ENCODE measurements around the gene LTA.
A peak's percentile ranks its signal among the peaks of the same experiment; 100 is the strongest.
"Not testable (repeated sequence)": the region's sequence is repeated elsewhere in the genome, so short reads cannot be mapped to it uniquely, and the experiment has no call there.

Gene LTA

GRCh38 chr6:31581434-31582229 lies 9.5 kb downstream of the LTA start:
- Mint-ChIP-seq H3K4me3 (peak overlapping the region; percentile 94 to 99), H3K9me3 (no peaks in the 10 kb centered on the region), H3K27ac (peak overlapping the region; percentile 95), H3K4me1 (peaks cover 53 to 78% of the 10 kb centered on the region in 2 donors), H3K27me3 (no peaks in the 10 kb centered on the region), H3K36me3 (peaks cover 22 to 26% of the 10 kb centered on the region in 2 donors)
- peak; percentile 2 to 6 for ATAC-seq (replicated peaks)
- no peak for DNase-seq

GRCh38 chr6:31582230-31582643 lies 10.1 kb downstream of the LTA start, which contains the start of gene LTB:
Gene LTB, minus strand, starts transcription at chr6:31582424. Its CDS starts 7 bp downstream, at chr6:31582417.
- ATAC-seq (replicated peaks): peak; percentile 10 to 15

GRCh38 chr6:31585491-31585890 lies 13.4 kb downstream of the LTA start:
- H3K27ac Mint-ChIP-seq: peak overlapping the region; percentile 94
- H3K27me3 Mint-ChIP-seq: no peaks in the 10 kb centered on the region
- no peak overlapping the region for H3K4me3 Mint-ChIP-seq
- DNase-seq (no peak), ATAC-seq (replicated peaks) (peak; percentile 5 to 32)
- H3K9me3 Mint-ChIP-seq: no peaks in the 10 kb centered on the region
- peaks cover 5 to 8% of the 10 kb centered on the region in 2 donors for H3K36me3 Mint-ChIP-seq
- peaks cover 50 to 74% of the 10 kb centered on the region in 2 donors for H3K4me1 Mint-ChIP-seq

More at GRCh38 chr6:31582230-31582643, 10.1 kb downstream of the LTA start, which contains the start of gene LTB:
- Mint-ChIP-seq H3K9me3 (no peaks in the 10 kb centered on the region), H3K27ac (peak within 1 kb of the TSS; percentile 95), H3K4me1 (peaks cover 53 to 78% of the 10 kb centered on the region in 2 donors), H3K27me3 (no peaks in the 10 kb centered on the region), H3K4me3 (peak within 1 kb of the TSS; percentile 94 to 99), H3K36me3 (peaks cover 18 to 20% of the 10 kb centered on the region in 2 donors)
- DNase-seq: no peak

- peaks cover 50 to 69% of the 10 kb centered on the region in 2 donors for H3K4me1 Mint-ChIP-seq
- H3K27me3 Mint-ChIP-seq: no peaks in the 10 kb centered on the region
- H3K4me3 Mint-ChIP-seq: peak within 1 kb of the TSS; percentile 78 to 79
- H3K36me3 Mint-ChIP-seq: peaks cover 3 to 6% of the 10 kb centered on the region in 2 donors
- no peak for ATAC-seq (replicated peaks)
- no peak for DNase-seq
- no peaks in the 10 kb centered on the region for H3K9me3 Mint-ChIP-seq
- peak within 1 kb of the TSS; percentile 94 for H3K27ac Mint-ChIP-seq
These were observed 13.9 kb downstream of the LTA start, which contains the start of gene LST1 for GRCh38 chr6:31586008-31586407. Gene LST1, plus strand, starts transcription at chr6:31586277. Its CDS starts 1,023 bp downstream, at chr6:31587300.

GRCh38 chr6:31586599-31587281 lies 14.7 kb downstream of the LTA start:
- DNase-seq (no peak), ATAC-seq (replicated peaks) (peak; percentile 43 to 45)
- peak overlapping the region; percentile 78 to 79 for H3K4me3 Mint-ChIP-seq
- H3K27me3 Mint-ChIP-seq: no peaks in the 10 kb centered on the region
- H3K4me1 Mint-ChIP-seq: peaks cover 48 to 62% of the 10 kb centered on the region in 2 donors
- H3K27ac Mint-ChIP-seq: peak overlapping the region; percentile 94
- no peaks in the 10 kb centered on the region for H3K9me3 Mint-ChIP-seq
- peaks cover 0 to 2% of the 10 kb centered on the region in 2 donors for H3K36me3 Mint-ChIP-seq

- H3K4me3 Mint-ChIP-seq: peak overlapping the region; percentile 78 to 79
- no peaks in the 10 kb centered on the region for H3K9me3 Mint-ChIP-seq
- peak overlapping the region; percentile 90 for H3K27ac Mint-ChIP-seq
- no peaks in the 10 kb centered on the region for H3K27me3 Mint-ChIP-seq
- peaks cover 42 to 61% of the 10 kb centered on the region in 2 donors for H3K4me1 Mint-ChIP-seq
- ATAC-seq (replicated peaks) (peak; percentile 6 to 11), DNase-seq (no peak)
- H3K36me3 Mint-ChIP-seq: peaks cover 0 to 2% of the 10 kb centered on the region in 2 donors
These were observed 16.0 kb downstream of the LTA start for GRCh38 chr6:31587791-31588777.

GRCh38 chr6:31588871-31589650 lies 17.0 kb downstream of the LTA start:
- Mint-ChIP-seq H3K27ac (peak overlapping the region; percentile 88), H3K4me3 (peak overlapping the region; percentile 19 to 43), H3K4me1 (peaks cover 46 to 68% of the 10 kb centered on the region in 2 donors), H3K27me3 (no peaks in the 10 kb centered on the region), H3K9me3 (no peaks in the 10 kb centered on the region), H3K36me3 (peaks cover 0 to 2% of the 10 kb centered on the region in 2 donors)
- peak in 1 of 2 donors; percentile 15 for ATAC-seq (replicated peaks)
- DNase-seq: no peak

- not testable (repeated sequence) for H3K4me3 Mint-ChIP-seq; ATAC-seq (replicated peaks); H3K9me3 Mint-ChIP-seq; H3K27me3 Mint-ChIP-seq; H3K27ac Mint-ChIP-seq; H3K36me3 Mint-ChIP-seq; DNase-seq
- peaks cover 41 to 63% of the 10 kb centered on the region in 2 donors for H3K4me1 Mint-ChIP-seq
These were observed 18.6 kb downstream of the LTA start for GRCh38 chr6:31590691-31591090.

GRCh38 chr6:31592396-31592771 lies 20.3 kb downstream of the LTA start:
- H3K27ac Mint-ChIP-seq: peak overlapping the region; percentile 89
- H3K4me1 Mint-ChIP-seq: peaks cover 39 to 61% of the 10 kb centered on the region in 2 donors
- H3K9me3 Mint-ChIP-seq: no peaks in the 10 kb centered on the region
- peak overlapping the region; percentile 44 to 62 for H3K4me3 Mint-ChIP-seq
- ATAC-seq (replicated peaks) (peak; percentile 2 to 8), DNase-seq (no peak)
- H3K36me3 Mint-ChIP-seq: peaks cover 0 to 2% of the 10 kb centered on the region in 2 donors
- no peaks in the 10 kb centered on the region for H3K27me3 Mint-ChIP-seq

- H3K4me3 Mint-ChIP-seq: no peak overlapping the region
- no peaks in the 10 kb centered on the region for H3K27me3 Mint-ChIP-seq
- peaks cover 33 to 47% of the 10 kb centered on the region in 2 donors for H3K4me1 Mint-ChIP-seq
- H3K36me3 Mint-ChIP-seq: no peaks in the 10 kb centered on the region
- DNase-seq (no peak), ATAC-seq (replicated peaks) (peak; percentile 68 to 70)
- no peaks in the 10 kb centered on the region for H3K9me3 Mint-ChIP-seq
- no peak overlapping the region for H3K27ac Mint-ChIP-seq
These were observed 24.9 kb downstream of the LTA start for GRCh38 chr6:31597006-31597405.

- DNase-seq (no peak), ATAC-seq (replicated peaks) (no peak)
- no peaks in the 10 kb centered on the region for H3K27me3 Mint-ChIP-seq
- no peak overlapping the region for H3K27ac Mint-ChIP-seq
- no peak overlapping the region for H3K4me3 Mint-ChIP-seq
- no peaks in the 10 kb centered on the region for H3K36me3 Mint-ChIP-seq
- H3K4me1 Mint-ChIP-seq: no peaks in the 10 kb centered on the region
- H3K9me3 Mint-ChIP-seq: no peaks in the 10 kb centered on the region
These were observed 35.2 kb downstream of the LTA start for GRCh38 chr6:31607317-31607716.

- Mint-ChIP-seq H3K4me3 (no peak overlapping the region), H3K9me3 (no peaks in the 10 kb centered on the region), H3K27ac (no peak overlapping the region), H3K27me3 (no peaks in the 10 kb centered on the region), H3K4me1 (peaks cover 9 to 11% of the 10 kb centered on the region in 2 donors), H3K36me3 (no peaks in the 10 kb centered on the region)
- DNase-seq (no peak), ATAC-seq (replicated peaks) (no peak)
These were observed 37.7 kb downstream of the LTA start for GRCh38 chr6:31609519-31610406.
